HEK293 (cell line): ENCODE results near the gene ZNF594.
A peak's percentile ranks its signal among the peaks of the same experiment; 100 is the strongest.
"Not testable (repeated sequence)": the region's sequence is repeated elsewhere in the genome, so short reads cannot be mapped to it uniquely, and the experiment has no call there.

Source experiments
- CTCF ChIA-PET: fragments of 350-600 bp; formaldehyde crosslinking; extraction: SDS; loops from one replicate; lab custom pipeline; 2021; ENCODE audit warnings: antibody characterized with exemption; lab: Yijun Ruan, JAX
- POLR2A ChIA-PET: fragments of 300-600 bp; formaldehyde crosslinking; extraction: SDS; loops from one replicate; lab custom pipeline; 2020; ENCODE audit warnings: antibody characterized with exemption, inconsistent platforms; lab: Yijun Ruan, JAX
- H3K27ac ChIP-seq: fragments of 200-500 bp; sonication (Bioruptor generic); 2 replicates; pipeline ENCODE4 v1.5.1; 2014; ENCODE audit warnings: low read depth, low read length, control low read depth, inconsistent platforms; ENCODE audit errors: extremely low read depth
- H3K36me3 ChIP-seq, 2 experiments: fragments of 200-500 bp in 1 of 2; sonication (Bioruptor generic) in 1 of 2; 1 replicate in 1 of 2; 2 replicates in 1 of 2; pipeline ENCODE4 v1.5.1; 2014 to 2017; ENCODE audit warnings: inconsistent platforms in 2 of 2, low read length in 2 of 2; ENCODE audit not compliant: control insufficient read depth in 2 of 2, insufficient read depth in 1 of 2
- H3K4me1 ChIP-seq: fragments of 200-500 bp; sonication (Bioruptor generic); 2 replicates; pipeline ENCODE4 v1.5.1; 2014; ENCODE audit warnings: mild to moderate bottlenecking, low read length, inconsistent platforms; ENCODE audit not compliant: control insufficient read depth, insufficient read depth
- H3K4me3 ChIP-seq: 2 replicates; pipeline ENCODE4 v1.5.1; 2011; ENCODE audit warnings: low read depth, mild to moderate bottlenecking, control low read depth, low read length, moderate library complexity
- H3K9me3 ChIP-seq: fragments of 200-500 bp; sonication (Bioruptor generic); 2 replicates; pipeline ENCODE4 v1.5.1; 2014; ENCODE audit warnings: low read depth, low read length, inconsistent platforms; ENCODE audit not compliant: control insufficient read depth, insufficient read depth
- OVOL3 ChIP-seq: fragments of 450-650 bp; formaldehyde crosslinking; IDR thresholded peaks from 2 replicates; pipeline ENCODE4 v1.5.1; 2016; ENCODE audit warnings: missing biosample characterization, missing genetic modification characterization
- SCRT2 ChIP-seq: fragments of 450-650 bp; formaldehyde crosslinking; IDR thresholded peaks from 2 replicates; pipeline ENCODE4 v1.5.1; 2016; ENCODE audit warnings: missing biosample characterization, missing genetic modification characterization
- ZNF169 ChIP-seq: fragments of 450-650 bp; formaldehyde crosslinking; IDR thresholded peaks from 2 replicates; pipeline ENCODE4 v1.5.1; 2016; ENCODE audit warnings: missing biosample characterization, missing genetic modification characterization
- ZNF184 ChIP-seq: fragments of 450-650 bp; IDR thresholded peaks from 2 replicates; pipeline ENCODE4 v1.5.1; 2018; ENCODE audit warnings: missing biosample characterization, mild to moderate bottlenecking, missing genetic modification characterization
- ZNF2 ChIP-seq: fragments of 450-650 bp; formaldehyde crosslinking; IDR thresholded peaks from 2 replicates; pipeline ENCODE4 v1.5.1; 2016; ENCODE audit warnings: missing biosample characterization, missing genetic modification characterization
- ZNF214 ChIP-seq: fragments of 450-650 bp; formaldehyde crosslinking; IDR thresholded peaks from 2 replicates; pipeline ENCODE4 v1.5.1; 2017; ENCODE audit warnings: missing biosample characterization, mild to moderate bottlenecking, missing genetic modification characterization, borderline replicate concordance
- ZNF341 ChIP-seq: fragments of 450-650 bp; formaldehyde crosslinking; IDR thresholded peaks from 2 replicates; pipeline ENCODE4; 2016; ENCODE audit warnings: low read depth, missing biosample characterization, missing genetic modification characterization
- ZNF350 ChIP-seq: fragments of 450-650 bp; formaldehyde crosslinking; IDR thresholded peaks from 2 replicates; pipeline ENCODE4 v1.5.0; 2017; ENCODE audit warnings: missing biosample characterization, mild to moderate bottlenecking, missing genetic modification characterization
- ZNF585B ChIP-seq: fragments of 450-650 bp; formaldehyde crosslinking; IDR thresholded peaks from 2 replicates; pipeline ENCODE4 v1.5.1; 2016; ENCODE audit warnings: missing biosample characterization, missing genetic modification characterization
- ZNF670 ChIP-seq: fragments of 450-650 bp; formaldehyde crosslinking; IDR thresholded peaks from 2 replicates; pipeline ENCODE4 v1.5.1; 2016; ENCODE audit warnings: missing biosample characterization, missing genetic modification characterization, low read depth
- ZNF707 ChIP-seq: fragments of 450-650 bp; formaldehyde crosslinking; IDR thresholded peaks from 2 replicates; pipeline ENCODE4 v1.5.1; 2016; ENCODE audit warnings: missing biosample characterization, missing genetic modification characterization
- ZXDB ChIP-seq: fragments of 450-650 bp; formaldehyde crosslinking; IDR thresholded peaks from 2 replicates; pipeline ENCODE4 v1.5.1; 2016; ENCODE audit warnings: missing biosample characterization, missing genetic modification characterization
- TF ChIP-seq, protein P1 (sequence below): fragments of 450-650 bp; formaldehyde crosslinking; IDR thresholded peaks from 2 replicates; pipeline ENCODE4 v1.5.1; 2016; ENCODE audit warnings: missing biosample characterization, missing genetic modification characterization
- TF ChIP-seq, protein P2 (sequence below): fragments of 450-650 bp; formaldehyde crosslinking; IDR thresholded peaks from 2 replicates; pipeline ENCODE4 v1.5.1; 2016; ENCODE audit warnings: missing biosample characterization, missing genetic modification characterization, borderline replicate concordance
- TF ChIP-seq, protein P3 (sequence below): fragments of 450-650 bp; formaldehyde crosslinking; IDR thresholded peaks from 2 replicates; pipeline ENCODE4 v1.5.1; 2016; ENCODE audit warnings: missing biosample characterization, missing genetic modification characterization
- TF ChIP-seq, protein P4 (sequence below): sonication (generic); formaldehyde crosslinking; IDR thresholded peaks from 2 replicates; pipeline ENCODE4 v1.8.1; 2022; ENCODE audit warnings: mild to moderate bottlenecking, moderate library complexity, missing genetic modification reagents

ZNF594 gene

DNA sequence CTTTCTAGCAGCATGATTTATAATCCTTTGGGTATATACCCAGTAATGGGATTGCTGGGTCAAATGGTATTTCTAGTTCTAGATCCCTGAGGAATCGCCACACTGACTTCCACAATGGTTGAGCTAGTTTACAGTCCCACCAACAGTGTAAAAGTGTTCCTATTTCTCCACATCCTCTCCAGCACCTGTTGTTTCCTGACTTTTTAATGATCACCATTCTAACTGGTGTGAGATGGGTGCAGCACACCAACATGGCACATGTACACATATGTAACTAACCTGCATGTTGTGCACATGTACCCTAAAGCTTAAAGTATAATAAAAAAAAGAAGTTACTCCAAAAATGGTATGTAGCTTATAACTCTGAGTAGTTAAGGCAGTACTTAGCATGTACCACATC lies 31.0 kb downstream of the ZNF594 start:
- peak; percentile 90 for TF ChIP-seq ZNF184 (tag by site-specific recombination)
- TF ChIP-seq SCRT2 (tag by site-specific recombination) = peak; percentile 38; the same call in 1 of the 2 replicates
- TF ChIP-seq, all 188 proteins: peak for 2; not testable (repeated sequence) for 186
- H3K4me3 ChIP-seq, POLR2A ChIA-PET, H3K4me1 ChIP-seq, H3K36me3 ChIP-seq, H3K9me3 ChIP-seq, H3K27ac ChIP-seq: not testable (repeated sequence)
- CTCF ChIA-PET = interaction anchor here (0.7 kb wide), 1 partner anchor 258 kb away, joined by 3 read pairs; the partner anchor contains the start of gene CHRNE

DNA sequence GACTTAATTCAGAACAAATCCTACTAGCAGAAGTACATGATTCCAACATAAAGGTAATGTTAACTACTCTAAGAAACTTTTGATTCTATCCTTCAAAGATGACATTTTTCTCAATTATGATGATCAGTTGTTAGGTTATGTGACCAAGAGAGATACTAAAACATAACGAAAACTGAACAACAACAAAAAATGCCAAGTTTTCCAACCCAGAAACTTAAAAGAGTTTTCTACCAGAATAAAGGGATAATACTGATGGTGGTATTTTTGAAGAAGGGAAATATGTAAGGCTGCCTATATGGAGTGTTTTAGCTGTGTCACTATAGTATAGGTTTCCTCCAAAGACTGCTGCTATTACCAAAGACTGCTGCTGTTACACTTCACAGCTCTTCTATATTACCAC lies 45.5 kb downstream of the ZNF594 start:
- H3K4me1 ChIP-seq, H3K9me3 ChIP-seq, POLR2A ChIA-PET, H3K36me3 ChIP-seq, H3K27ac ChIP-seq, H3K4me3 ChIP-seq, CTCF ChIA-PET: not testable (repeated sequence)

DNA sequence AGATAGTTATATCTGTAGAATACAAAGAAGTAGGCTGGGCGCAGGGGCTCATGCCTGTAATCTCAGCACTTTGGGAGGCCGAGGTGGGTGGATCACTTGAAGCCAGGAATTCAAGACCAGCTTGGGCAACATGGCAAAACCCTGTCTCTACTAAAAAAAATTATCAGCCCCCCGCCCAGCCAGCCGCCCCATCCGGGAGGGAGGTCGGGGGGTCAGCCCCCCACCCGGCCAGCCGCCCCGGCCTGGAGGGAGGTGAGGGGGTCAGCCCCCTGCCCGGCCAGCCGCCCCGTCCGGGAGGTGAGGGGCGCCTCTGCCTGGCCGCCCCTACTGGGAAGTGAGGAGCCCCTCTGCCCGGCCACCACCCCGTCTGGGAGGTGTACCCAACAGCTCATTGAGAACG lies 48.8 kb downstream of the ZNF594 start:
- H3K4me1 ChIP-seq, POLR2A ChIA-PET, H3K36me3 ChIP-seq, H3K9me3 ChIP-seq, CTCF ChIA-PET, H3K4me3 ChIP-seq, H3K27ac ChIP-seq: not testable (repeated sequence)

DNA sequence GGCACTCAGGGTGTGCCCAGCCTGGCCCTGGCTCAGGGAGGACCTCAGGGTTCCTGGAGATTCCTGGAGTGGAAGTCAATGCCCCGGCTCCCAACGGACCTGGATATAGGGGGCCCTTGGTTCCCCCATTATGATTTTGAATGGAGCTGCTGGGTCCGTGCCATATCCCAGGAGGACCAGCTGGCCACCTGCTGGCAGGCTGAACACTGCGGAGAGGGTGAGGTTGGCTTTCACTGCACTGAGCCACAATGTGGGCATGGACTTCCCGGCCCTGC lies 52.3 kb downstream of the ZNF594 start:
- H3K9me3 ChIP-seq = no peaks in the 10 kb centered on the region
- H3K4me3 ChIP-seq = no peak overlapping the region
- no peak for TF ChIP-seq ZNF707 (tag by site-specific recombination)
- TF ChIP-seq ZNF341 = no peak
- TF ChIP-seq, protein P1, sequence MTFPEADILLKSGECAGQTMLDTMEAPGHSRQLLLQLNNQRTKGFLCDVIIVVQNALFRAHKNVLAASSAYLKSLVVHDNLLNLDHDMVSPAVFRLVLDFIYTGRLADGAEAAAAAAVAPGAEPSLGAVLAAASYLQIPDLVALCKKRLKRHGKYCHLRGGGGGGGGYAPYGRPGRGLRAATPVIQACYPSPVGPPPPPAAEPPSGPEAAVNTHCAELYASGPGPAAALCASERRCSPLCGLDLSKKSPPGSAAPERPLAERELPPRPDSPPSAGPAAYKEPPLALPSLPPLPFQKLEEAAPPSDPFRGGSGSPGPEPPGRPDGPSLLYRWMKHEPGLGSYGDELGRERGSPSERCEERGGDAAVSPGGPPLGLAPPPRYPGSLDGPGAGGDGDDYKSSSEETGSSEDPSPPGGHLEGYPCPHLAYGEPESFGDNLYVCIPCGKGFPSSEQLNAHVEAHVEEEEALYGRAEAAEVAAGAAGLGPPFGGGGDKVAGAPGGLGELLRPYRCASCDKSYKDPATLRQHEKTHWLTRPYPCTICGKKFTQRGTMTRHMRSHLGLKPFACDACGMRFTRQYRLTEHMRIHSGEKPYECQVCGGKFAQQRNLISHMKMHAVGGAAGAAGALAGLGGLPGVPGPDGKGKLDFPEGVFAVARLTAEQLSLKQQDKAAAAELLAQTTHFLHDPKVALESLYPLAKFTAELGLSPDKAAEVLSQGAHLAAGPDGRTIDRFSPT = no peak
- no peak for TF ChIP-seq ZXDB (tag by site-specific recombination)
- no peak for TF ChIP-seq ZNF2 (tag by site-specific recombination)
- TF ChIP-seq ZNF214 (tag by site-specific recombination) = no peak
- TF ChIP-seq, protein P2, sequence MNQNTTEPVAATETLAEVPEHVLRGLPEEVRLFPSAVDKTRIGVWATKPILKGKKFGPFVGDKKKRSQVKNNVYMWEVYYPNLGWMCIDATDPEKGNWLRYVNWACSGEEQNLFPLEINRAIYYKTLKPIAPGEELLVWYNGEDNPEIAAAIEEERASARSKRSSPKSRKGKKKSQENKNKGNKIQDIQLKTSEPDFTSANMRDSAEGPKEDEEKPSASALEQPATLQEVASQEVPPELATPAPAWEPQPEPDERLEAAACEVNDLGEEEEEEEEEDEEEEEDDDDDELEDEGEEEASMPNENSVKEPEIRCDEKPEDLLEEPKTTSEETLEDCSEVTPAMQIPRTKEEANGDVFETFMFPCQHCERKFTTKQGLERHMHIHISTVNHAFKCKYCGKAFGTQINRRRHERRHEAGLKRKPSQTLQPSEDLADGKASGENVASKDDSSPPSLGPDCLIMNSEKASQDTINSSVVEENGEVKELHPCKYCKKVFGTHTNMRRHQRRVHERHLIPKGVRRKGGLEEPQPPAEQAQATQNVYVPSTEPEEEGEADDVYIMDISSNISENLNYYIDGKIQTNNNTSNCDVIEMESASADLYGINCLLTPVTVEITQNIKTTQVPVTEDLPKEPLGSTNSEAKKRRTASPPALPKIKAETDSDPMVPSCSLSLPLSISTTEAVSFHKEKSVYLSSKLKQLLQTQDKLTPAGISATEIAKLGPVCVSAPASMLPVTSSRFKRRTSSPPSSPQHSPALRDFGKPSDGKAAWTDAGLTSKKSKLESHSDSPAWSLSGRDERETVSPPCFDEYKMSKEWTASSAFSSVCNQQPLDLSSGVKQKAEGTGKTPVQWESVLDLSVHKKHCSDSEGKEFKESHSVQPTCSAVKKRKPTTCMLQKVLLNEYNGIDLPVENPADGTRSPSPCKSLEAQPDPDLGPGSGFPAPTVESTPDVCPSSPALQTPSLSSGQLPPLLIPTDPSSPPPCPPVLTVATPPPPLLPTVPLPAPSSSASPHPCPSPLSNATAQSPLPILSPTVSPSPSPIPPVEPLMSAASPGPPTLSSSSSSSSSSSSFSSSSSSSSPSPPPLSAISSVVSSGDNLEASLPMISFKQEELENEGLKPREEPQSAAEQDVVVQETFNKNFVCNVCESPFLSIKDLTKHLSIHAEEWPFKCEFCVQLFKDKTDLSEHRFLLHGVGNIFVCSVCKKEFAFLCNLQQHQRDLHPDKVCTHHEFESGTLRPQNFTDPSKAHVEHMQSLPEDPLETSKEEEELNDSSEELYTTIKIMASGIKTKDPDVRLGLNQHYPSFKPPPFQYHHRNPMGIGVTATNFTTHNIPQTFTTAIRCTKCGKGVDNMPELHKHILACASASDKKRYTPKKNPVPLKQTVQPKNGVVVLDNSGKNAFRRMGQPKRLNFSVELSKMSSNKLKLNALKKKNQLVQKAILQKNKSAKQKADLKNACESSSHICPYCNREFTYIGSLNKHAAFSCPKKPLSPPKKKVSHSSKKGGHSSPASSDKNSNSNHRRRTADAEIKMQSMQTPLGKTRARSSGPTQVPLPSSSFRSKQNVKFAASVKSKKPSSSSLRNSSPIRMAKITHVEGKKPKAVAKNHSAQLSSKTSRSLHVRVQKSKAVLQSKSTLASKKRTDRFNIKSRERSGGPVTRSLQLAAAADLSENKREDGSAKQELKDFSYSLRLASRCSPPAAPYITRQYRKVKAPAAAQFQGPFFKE = no peak
- TF ChIP-seq, protein P3, sequence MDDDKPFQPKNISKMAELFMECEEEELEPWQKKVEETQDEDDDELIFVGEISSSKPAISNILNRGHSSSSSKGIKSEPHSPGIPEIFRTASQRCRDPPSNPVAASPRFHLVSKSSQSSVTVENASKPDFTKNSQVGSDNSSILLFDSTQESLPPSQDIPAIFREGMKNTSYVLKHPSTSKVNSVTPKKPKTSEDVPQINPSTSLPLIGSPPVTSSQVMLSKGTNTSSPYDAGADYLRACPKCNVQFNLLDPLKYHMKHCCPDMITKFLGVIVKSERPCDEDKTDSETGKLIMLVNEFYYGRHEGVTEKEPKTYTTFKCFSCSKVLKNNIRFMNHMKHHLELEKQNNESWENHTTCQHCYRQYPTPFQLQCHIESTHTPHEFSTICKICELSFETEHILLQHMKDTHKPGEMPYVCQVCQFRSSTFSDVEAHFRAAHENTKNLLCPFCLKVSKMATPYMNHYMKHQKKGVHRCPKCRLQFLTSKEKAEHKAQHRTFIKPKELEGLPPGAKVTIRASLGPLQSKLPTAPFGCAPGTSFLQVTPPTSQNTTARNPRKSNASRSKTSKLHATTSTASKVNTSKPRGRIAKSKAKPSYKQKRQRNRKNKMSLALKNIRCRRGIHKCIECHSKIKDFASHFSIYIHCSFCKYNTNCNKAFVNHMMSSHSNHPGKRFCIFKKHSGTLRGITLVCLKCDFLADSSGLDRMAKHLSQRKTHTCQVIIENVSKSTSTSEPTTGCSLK (tag by site-specific recombination) = no peak
- no peak for TF ChIP-seq ZNF585B (tag by site-specific recombination)
- no peak for TF ChIP-seq ZNF350 (tag by site-specific recombination)
- TF ChIP-seq ZNF670 (tag by site-specific recombination) = no peak
- TF ChIP-seq, protein P4, sequence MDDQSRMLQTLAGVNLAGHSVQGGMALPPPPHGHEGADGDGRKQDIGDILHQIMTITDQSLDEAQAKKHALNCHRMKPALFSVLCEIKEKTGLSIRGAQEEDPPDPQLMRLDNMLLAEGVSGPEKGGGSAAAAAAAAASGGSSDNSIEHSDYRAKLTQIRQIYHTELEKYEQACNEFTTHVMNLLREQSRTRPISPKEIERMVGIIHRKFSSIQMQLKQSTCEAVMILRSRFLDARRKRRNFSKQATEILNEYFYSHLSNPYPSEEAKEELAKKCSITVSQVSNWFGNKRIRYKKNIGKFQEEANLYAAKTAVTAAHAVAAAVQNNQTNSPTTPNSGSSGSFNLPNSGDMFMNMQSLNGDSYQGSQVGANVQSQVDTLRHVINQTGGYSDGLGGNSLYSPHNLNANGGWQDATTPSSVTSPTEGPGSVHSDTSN (CRISPR knock-in tag) = no peak
- TF ChIP-seq OVOL3 = no peak
- TF ChIP-seq ZNF169 = no peak
- no peaks in the 10 kb centered on the region for H3K4me1 ChIP-seq
- ChIA-PET POLR2A (no interaction called here), CTCF (no interaction called here)
- no peak overlapping the region for H3K27ac ChIP-seq
- no peaks in the 10 kb centered on the region for H3K36me3 ChIP-seq
